Peyer's patch (tissue), 4 donors: ENCODE measurements around the gene KDM6B. TPM values are rescaled to one million over a fixed set of nuclear protein-coding genes. Genes with fewer than 3 reads are reported as not detected.

Source experiments
- DNase-seq, 3 donors: peaks; one replicate each; pipeline ENCODE4 v3.0.0-alpha.2; 2017 to 2019
- H3K27ac ChIP-seq, 4 donors: fragments of 200-600 bp; sonication (generic); one replicate each; pipeline ENCODE4 v1.5.1; 2016 to 2019
- H3K27me3 ChIP-seq, 2 donors: fragments of 200-600 bp; sonication (generic); one replicate each; pipeline ENCODE4 v1.5.1; 2019
- H3K36me3 ChIP-seq, 3 donors: fragments of 200-600 bp; sonication (generic); one replicate each; pipeline ENCODE4 v1.5.1; 2016 to 2019
- H3K4me1 ChIP-seq, 4 donors: fragments of 200-600 bp; sonication (generic); one replicate each; pipeline ENCODE4 v1.5.1; 2016 to 2019
- H3K4me3 ChIP-seq, 4 donors: fragments of 200-600 bp; sonication (generic); 1 replicate in 3 of 4; 2 replicates in 1 of 4; pipeline ENCODE4 v1.5.1; 2016 to 2019; ENCODE audit warnings: mild to moderate bottlenecking in 1 of 4
- H3K9me3 ChIP-seq, 4 donors: fragments of 200-600 bp; sonication (generic); one replicate each; pipeline ENCODE4 v1.5.1; 2016 to 2019; ENCODE audit warnings: mild to moderate bottlenecking in 1 of 4
- POLR2A ChIP-seq, 2 donors: fragments of 450-650 bp; IDR thresholded peaks; one replicate each; pipeline ENCODE4 v1.5.1; 2017; ENCODE audit warnings: antibody characterized with exemption in 2 of 2, mild to moderate bottlenecking in 2 of 2, moderate library complexity in 2 of 2
- total RNA-seq, 4 donors: library from RNA; depleted of rRNA; stranded (reverse); fragments of >200 nt; gene quantifications; one replicate each; pipeline ENCODE4 v1.1.0, GENCODE V29; 2016
- TF ChIP-seq, protein P1 (sequence below), 6 experiments: fragments of 450-650 bp in 4 of 6; fragments of 200-600 bp in 2 of 6; sonication (generic) in 1 of 6; IDR thresholded peaks; one replicate each; pipeline ENCODE4 v1.5.1; 2017 to 2019; ENCODE audit warnings: antibody characterized with exemption in 6 of 6, mild to moderate bottlenecking in 3 of 6, moderate library complexity in 1 of 6

KDM6B gene
- total RNA-seq, 4 donors from 2014 or later = 32.1 to 45.6 (median 36.4) TPM

DNA sequence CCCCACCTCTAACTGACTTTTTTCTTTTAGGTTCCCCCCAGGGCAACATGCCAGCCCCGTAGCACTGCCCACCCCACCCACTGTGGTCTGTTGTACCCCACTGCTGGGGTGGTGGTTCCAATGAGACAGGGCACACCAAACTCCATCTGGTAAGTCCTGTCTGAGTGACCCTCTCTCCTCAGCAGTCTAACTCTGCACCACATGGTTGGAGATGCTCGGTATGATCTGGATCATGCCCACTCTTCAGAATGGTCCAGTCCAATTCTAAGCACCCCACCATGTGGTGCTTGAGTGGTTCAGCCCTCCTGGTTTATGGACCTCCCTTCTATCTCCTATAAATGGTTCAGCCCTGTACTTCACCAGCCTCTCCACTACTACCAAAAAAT, 5.9 kb downstream of the KDM6B start:
- DNase-seq = no peak
- H3K27me3 ChIP-seq = no peaks in the 10 kb centered on the region
- peaks cover 0 to 7% (median 0%) of the 10 kb centered on the region in 3 donors for H3K36me3 ChIP-seq
- peak overlapping the region; percentile 88 to 100 (median 95) for H3K27ac ChIP-seq
- H3K4me1 ChIP-seq = peaks cover 0 to 48% (median 24%) of the 10 kb centered on the region in 4 donors
- no peaks in the 10 kb centered on the region for H3K9me3 ChIP-seq
- no peak overlapping the region for H3K4me3 ChIP-seq
- TF ChIP-seq POLR2A (IDR thresholded peaks at IDR 0.05) = no peak
- TF ChIP-seq, protein P1, sequence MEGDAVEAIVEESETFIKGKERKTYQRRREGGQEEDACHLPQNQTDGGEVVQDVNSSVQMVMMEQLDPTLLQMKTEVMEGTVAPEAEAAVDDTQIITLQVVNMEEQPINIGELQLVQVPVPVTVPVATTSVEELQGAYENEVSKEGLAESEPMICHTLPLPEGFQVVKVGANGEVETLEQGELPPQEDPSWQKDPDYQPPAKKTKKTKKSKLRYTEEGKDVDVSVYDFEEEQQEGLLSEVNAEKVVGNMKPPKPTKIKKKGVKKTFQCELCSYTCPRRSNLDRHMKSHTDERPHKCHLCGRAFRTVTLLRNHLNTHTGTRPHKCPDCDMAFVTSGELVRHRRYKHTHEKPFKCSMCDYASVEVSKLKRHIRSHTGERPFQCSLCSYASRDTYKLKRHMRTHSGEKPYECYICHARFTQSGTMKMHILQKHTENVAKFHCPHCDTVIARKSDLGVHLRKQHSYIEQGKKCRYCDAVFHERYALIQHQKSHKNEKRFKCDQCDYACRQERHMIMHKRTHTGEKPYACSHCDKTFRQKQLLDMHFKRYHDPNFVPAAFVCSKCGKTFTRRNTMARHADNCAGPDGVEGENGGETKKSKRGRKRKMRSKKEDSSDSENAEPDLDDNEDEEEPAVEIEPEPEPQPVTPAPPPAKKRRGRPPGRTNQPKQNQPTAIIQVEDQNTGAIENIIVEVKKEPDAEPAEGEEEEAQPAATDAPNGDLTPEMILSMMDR (IDR thresholded peaks at IDR 0.05) = no peak

GRCh38 chr17:7840441-7840840, 6.4 kb downstream of the KDM6B start:
- DNase-seq = no peak
- Histone ChIP-seq H3K4me3 (no peak overlapping the region), H3K4me1 (peaks cover 0 to 53% (median 30%) of the 10 kb centered on the region in 4 donors), H3K27ac (peak overlapping the region in 3 of 4 donors; percentile 93 to 100 (median 97)), H3K9me3 (no peaks in the 10 kb centered on the region), H3K27me3 (no peaks in the 10 kb centered on the region), H3K36me3 (peaks cover 0 to 10% (median 0%) of the 10 kb centered on the region in 3 donors)
- no peak for TF ChIP-seq POLR2A (IDR thresholded peaks at IDR 0.05)
- TF ChIP-seq, protein P1 (IDR thresholded peaks at IDR 0.05) = no peak

DNA sequence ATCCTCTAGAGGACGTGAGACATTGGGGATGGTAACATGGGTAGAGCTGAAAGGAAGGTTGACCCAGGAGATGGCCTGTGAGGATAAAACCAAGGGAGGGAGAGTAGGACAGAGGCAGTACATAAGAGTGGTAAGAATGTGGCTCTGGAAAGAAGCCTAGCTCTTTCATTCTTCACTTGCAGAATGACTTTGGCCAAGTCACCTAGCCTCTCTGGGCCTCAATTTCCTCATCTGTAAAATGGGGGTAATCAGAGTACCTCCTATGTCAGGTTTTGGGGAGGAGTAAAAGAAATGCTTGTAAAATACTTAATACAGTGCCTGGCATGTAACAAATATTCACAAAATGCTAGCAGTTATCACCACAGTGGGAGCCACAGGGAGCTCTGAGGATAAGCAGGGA, 6.9 kb downstream of the KDM6B start:
- Histone ChIP-seq H3K9me3 (no peaks in the 10 kb centered on the region), H3K4me1 (peaks cover 0 to 57% (median 31%) of the 10 kb centered on the region in 4 donors), H3K27ac (peak overlapping the region; percentile 97 to 100 (median 97)), H3K27me3 (no peaks in the 10 kb centered on the region), H3K4me3 (peak overlapping the region in 3 of 4 donors; percentile 78 to 80 (median 80)), H3K36me3 (peaks cover 0 to 14% (median 0%) of the 10 kb centered on the region in 3 donors)
- no peak for DNase-seq
- TF ChIP-seq, protein P1 (IDR thresholded peaks at IDR 0.05) = no peak
- no peak for TF ChIP-seq POLR2A (IDR thresholded peaks at IDR 0.05)

DNA sequence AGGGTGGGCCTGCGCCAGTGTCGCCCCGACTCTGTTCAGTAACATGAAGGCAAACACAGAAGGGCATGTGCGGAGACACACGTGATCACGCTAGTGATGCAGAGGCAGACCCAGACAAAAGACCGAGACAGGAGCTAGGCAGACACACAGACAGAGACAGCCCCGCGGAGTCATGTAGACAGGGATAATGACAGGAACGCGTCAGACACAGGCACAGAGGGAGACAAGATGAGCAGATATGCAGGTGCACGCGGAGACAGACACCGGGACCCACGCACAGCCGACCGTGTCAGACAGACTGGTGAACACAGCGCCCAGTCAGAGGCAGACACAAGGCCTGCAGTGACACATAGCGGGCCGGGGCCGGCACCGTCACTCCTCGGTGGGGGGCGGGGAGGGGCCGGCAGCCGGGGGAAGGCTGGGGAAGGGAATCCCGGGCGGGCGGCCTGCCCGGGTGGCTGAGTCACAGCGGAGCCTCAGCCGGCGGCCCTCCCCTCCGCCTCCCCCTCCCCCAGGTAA, 7.4 kb downstream of the KDM6B start:
- peak; percentile 85 to 94 (median 91) for DNase-seq
- TF ChIP-seq POLR2A (IDR thresholded peaks at IDR 0.05) = peak in 1 of 2 donors; percentile 20
- TF ChIP-seq, protein P1 (IDR thresholded peaks at IDR 0.05) = peak in 2 of 6 experiments; percentile 8 to 38
- H3K4me3 ChIP-seq = peak overlapping the region; percentile 72 to 80 (median 79)
- no peaks in the 10 kb centered on the region for H3K27me3 ChIP-seq
- H3K4me1 ChIP-seq = peaks cover 0 to 61% (median 29%) of the 10 kb centered on the region in 4 donors
- peak overlapping the region; percentile 97 to 100 (median 97) for H3K27ac ChIP-seq
- no peaks in the 10 kb centered on the region for H3K9me3 ChIP-seq
- H3K36me3 ChIP-seq = peaks cover 0 to 20% (median 0%) of the 10 kb centered on the region in 3 donors

GRCh38 chr17:7841915-7842379, 7.9 kb downstream of the KDM6B start:
- peak; percentile 85 to 95 (median 94) for DNase-seq
- H3K4me1 ChIP-seq = peaks cover 0 to 57% (median 24%) of the 10 kb centered on the region in 4 donors
- peak overlapping the region; percentile 97 to 100 (median 97) for H3K27ac ChIP-seq
- no peak for TF ChIP-seq POLR2A (IDR thresholded peaks at IDR 0.05)
- TF ChIP-seq, protein P1 (IDR thresholded peaks at IDR 0.05) = peak in 2 of 6 experiments; percentile 6 to 18
- H3K27me3 ChIP-seq = no peaks in the 10 kb centered on the region
- H3K36me3 ChIP-seq = peaks cover 0 to 25% (median 0%) of the 10 kb centered on the region in 3 donors
- H3K9me3 ChIP-seq = no peaks in the 10 kb centered on the region
- peak overlapping the region; percentile 72 to 80 (median 79) for H3K4me3 ChIP-seq
